ENCODE results near the gene ZMYND19. TPM values are rescaled to one million over a fixed set of nuclear protein-coding genes. Genes with fewer than 3 reads are reported as not detected.

Gene ZMYND19
- total RNA-seq, 2 donors from 2014 or later = 6.6 to 8.8 TPM

DNA sequence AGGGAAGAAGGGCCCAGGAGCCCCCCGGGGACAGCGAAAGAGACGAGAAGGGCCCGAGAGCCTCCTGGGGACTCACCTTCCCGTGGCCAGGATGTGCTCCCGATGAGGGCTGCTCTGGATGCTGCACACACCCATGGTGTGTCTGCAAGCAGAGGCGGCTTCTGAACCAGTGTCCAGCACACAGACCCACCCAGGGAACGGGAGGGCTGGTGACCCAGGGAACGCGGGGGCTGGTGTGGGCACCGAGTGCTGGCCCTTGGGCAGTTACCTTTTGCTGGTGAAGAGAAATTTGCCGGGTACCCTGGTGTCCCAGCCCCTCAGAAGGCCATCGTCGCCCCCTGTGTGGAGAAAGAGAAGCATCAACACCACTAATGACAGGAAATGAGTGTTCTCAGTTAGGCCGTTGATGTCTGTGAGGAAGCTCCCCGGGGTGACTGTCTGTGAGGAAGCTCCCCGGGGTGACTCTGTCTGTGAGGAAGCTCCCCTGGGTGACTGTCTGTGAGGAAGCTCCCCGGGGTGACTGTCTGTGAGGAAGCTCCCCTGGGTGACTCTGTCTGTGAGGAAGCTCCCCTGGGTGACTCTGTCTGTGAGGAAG lies 25.4 kb downstream of the ZMYND19 start:
- ATAC-seq (no peak), DNase-seq (no peak)
- TF ChIP-seq, protein P1, sequence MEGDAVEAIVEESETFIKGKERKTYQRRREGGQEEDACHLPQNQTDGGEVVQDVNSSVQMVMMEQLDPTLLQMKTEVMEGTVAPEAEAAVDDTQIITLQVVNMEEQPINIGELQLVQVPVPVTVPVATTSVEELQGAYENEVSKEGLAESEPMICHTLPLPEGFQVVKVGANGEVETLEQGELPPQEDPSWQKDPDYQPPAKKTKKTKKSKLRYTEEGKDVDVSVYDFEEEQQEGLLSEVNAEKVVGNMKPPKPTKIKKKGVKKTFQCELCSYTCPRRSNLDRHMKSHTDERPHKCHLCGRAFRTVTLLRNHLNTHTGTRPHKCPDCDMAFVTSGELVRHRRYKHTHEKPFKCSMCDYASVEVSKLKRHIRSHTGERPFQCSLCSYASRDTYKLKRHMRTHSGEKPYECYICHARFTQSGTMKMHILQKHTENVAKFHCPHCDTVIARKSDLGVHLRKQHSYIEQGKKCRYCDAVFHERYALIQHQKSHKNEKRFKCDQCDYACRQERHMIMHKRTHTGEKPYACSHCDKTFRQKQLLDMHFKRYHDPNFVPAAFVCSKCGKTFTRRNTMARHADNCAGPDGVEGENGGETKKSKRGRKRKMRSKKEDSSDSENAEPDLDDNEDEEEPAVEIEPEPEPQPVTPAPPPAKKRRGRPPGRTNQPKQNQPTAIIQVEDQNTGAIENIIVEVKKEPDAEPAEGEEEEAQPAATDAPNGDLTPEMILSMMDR (IDR thresholded peaks at IDR 0.05) = no peak
- TF ChIP-seq POLR2A (IDR thresholded peaks at IDR 0.05) = no peak
- WGBS, 2 donors = 84 to 87% methylated on average over 11 to 16 of the region's 18 CpGs
- no peaks in the 10 kb centered on the region for H3K27me3 ChIP-seq
- peaks cover 5% of the 10 kb centered on the region for H3K4me1 ChIP-seq
- no peaks in the 10 kb centered on the region for H3K9me3 ChIP-seq
- peaks cover 14% of the 10 kb centered on the region in 2 donors for H3K36me3 ChIP-seq (replicated peaks in 1 of 2; ENCODE audit: insufficient read depth in 1 of 2, low read depth in 2 of 2)
- H3K27ac ChIP-seq = no peak overlapping the region
- intact Hi-C loops (cut with DNase I) = no loop called here
- no peak overlapping the region for H3K4me3 ChIP-seq

DNA sequence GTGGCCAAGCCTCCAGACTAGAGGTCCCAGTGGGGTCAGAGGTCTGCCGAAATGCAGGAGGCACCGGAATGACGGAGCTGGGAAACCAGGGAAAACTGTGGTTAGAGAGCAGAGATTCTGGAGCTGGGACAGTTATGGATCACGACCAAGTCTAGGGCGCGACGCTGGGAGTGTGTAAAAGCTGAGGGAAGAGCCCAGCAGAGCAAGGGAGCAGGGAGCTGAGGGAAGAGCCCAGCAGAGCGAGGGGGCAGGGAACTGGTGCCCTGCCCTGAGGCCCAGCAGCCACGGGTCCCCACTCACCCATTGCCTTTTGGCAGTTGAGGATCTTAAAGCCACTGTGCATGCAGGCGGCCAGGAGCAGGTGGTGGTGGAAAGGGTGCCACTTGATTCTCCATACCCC lies 26.2 kb downstream of the ZMYND19 start:
- ATAC-seq (no peak), DNase-seq (no peak)
- peaks cover 14% of the 10 kb centered on the region in 2 donors for H3K36me3 ChIP-seq (replicated peaks in 1 of 2; ENCODE audit: insufficient read depth in 1 of 2, low read depth in 2 of 2)
- no peaks in the 10 kb centered on the region for H3K27me3 ChIP-seq
- H3K4me3 ChIP-seq = no peak overlapping the region
- WGBS, 2 donors = 86 to 90% methylated on average over 9 to 10 of the region's 10 CpGs
- intact Hi-C loops (cut with DNase I) = no loop called here
- peaks cover 5% of the 10 kb centered on the region for H3K4me1 ChIP-seq
- no peaks in the 10 kb centered on the region for H3K9me3 ChIP-seq
- H3K27ac ChIP-seq = no peak overlapping the region
- TF ChIP-seq, protein P1 (IDR thresholded peaks at IDR 0.05) = no peak
- TF ChIP-seq POLR2A (IDR thresholded peaks at IDR 0.05) = no peak

DNA sequence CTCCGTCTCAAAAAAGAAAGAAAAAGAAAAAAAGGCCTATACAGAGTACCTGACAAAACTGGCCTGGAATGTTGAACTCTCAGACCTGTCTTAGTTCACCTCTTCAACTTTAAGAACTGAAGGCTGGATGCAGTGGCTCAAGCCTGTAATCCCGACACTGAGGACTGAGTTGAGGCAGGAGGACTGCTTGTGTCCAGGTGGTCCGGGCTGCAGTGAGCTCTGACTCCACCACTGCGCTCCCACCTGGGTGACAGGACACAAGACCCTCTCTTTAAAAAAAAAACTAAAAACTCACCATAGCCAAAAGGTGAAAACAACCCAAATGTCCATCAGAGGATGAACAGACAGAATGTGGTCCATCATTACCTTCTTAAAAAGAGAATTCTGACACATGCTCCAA lies 32.2 kb downstream of the ZMYND19 start:
- Histone ChIP-seq H3K27ac (no peak overlapping the region), H3K4me3 (no peak overlapping the region), H3K9me3 (no peaks in the 10 kb centered on the region), H3K4me1 (peaks cover 5% of the 10 kb centered on the region), H3K36me3 (replicated peaks in 1 of 2; ENCODE audit: insufficient read depth in 1 of 2, low read depth in 2 of 2) (peaks cover 1 to 17% of the 10 kb centered on the region in 2 donors), H3K27me3 (no peaks in the 10 kb centered on the region)
- TF ChIP-seq POLR2A (IDR thresholded peaks at IDR 0.05) = no peak
- TF ChIP-seq, protein P1 (IDR thresholded peaks at IDR 0.05) = no peak
- intact Hi-C loops (cut with DNase I) = no loop called here
- no peak for DNase-seq
- 89 to 100% methylated on average over 3 to 4 of the region's 4 CpGs for WGBS, 2 donors
- no peak for ATAC-seq

DNA sequence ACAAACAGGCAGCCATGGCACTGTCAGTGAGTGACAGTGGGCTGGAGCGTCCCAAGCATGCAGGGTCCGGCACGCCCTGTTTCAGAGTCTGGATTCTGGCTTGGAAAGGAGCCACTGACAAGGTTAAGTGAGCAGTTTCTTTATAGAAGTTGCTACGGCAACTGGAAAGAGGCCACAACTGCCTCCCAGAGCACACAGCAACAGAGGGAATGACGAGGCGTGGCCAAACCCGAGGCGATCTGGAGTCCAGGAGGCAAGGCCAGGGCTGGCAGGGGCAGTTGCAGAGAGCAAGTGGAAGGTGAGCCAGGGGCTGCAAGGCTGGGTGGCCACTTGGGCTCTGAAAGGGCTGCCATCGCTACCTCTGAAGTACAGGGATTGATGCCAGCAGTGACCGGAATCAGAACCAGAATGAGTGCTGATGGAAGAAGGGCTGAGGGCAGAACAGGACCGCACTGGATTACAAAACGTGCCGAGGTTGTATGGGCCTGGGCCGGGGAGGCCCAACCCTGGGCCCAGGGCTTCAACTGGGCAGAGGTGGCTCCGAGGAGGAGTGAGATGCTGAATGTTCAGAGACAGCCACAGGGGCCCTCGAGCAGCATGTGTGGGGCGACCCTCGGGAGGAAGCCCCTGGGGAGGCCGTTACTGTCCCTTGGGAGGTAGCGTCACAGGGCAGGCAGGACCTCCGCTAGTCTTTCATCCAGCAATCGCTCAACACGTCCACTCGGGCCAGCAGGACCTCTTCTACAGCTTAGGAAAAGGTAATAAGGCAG lies 34.1 kb downstream of the ZMYND19 start:
- H3K27me3 ChIP-seq = no peaks in the 10 kb centered on the region
- ATAC-seq (no peak), DNase-seq (no peak)
- 78 to 89% methylated on average over 20 to 23 of the region's 24 CpGs for WGBS, 2 donors
- H3K9me3 ChIP-seq = no peaks in the 10 kb centered on the region
- H3K36me3 ChIP-seq (replicated peaks in 1 of 2; ENCODE audit: insufficient read depth in 1 of 2, low read depth in 2 of 2) = peaks cover 0 to 17% of the 10 kb centered on the region in 2 donors
- TF ChIP-seq, protein P1 (IDR thresholded peaks at IDR 0.05) = no peak
- TF ChIP-seq POLR2A (IDR thresholded peaks at IDR 0.05) = no peak
- no peak overlapping the region for H3K27ac ChIP-seq
- H3K4me1 ChIP-seq = peaks cover 12% of the 10 kb centered on the region
- intact Hi-C loops (cut with DNase I) = no loop called here
- no peak overlapping the region for H3K4me3 ChIP-seq
